Measurements from ENCODE around the gene CNPY4.
"Not testable (repeated sequence)": the region's sequence is repeated elsewhere in the genome, so short reads cannot be mapped to it uniquely, and the experiment has no call there.

The CNPY4 gene

DNA sequence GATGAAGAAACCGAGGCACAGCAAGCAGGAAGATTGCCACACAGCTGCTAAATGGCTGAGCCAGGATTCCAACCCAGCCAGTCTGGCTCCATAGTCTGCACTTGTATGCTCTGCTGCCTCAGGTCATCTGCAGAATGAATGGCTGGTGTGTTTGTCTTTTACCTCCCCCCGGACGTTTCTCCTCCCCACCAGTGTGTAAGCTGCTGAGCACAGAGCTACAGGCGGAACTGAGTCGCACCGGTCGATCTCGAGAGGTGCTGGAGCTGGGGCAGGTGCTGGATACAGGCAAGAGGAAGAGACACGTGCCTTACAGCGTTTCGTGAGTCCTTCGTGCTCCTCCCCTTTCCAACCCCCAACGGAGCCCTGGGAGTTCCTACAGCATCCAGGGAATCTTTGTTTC, 2.6 kb downstream of the CNPY4 start:
- DNase-seq: no peak

GRCh38 chr7:100122568-100122967, 3.1 kb downstream of the CNPY4 start:
- DNase-seq: no peak

DNA sequence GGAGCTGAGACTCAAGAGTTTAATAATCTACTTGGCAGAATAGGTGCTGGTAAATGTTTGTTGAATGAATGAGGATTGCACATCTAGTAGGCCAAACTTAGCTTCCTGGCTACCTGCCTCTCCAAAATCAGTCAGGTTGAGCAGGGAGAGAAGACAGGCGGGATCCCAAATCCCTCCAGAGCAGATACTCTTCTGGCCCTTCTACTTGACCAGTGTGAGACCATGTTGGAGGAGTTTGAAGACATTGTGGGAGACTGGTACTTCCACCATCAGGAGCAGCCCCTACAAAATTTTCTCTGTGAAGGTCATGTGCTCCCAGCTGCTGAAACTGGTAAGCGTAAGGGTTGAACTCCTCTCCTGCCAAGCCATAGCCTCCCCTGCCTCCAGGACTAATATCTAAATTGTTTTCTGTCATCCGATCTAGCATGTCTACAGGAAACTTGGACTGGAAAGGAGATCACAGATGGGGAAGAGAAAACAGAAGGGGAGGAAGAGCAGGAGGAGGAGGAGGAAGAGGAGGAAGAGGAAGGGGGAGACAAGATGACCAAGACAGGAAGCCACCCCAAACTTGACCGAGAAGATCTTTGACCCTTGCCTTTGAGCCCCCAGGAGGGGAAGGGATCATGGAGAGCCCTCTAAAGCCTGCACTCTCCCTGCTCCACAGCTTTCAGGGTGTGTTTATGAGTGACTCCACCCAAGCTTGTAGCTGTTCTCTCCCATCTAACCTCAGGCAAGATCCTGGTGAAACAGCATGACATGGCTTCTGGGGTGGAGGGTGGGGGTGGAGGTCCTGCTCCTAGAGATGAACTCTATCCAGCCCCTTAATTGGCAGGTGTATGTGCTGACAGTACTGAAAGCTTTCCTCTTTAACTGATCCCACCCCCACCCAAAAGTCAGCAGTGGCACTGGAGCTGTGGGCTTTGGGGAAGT, 5.1 kb downstream of the CNPY4 start:
- DNase-seq: no peak

DNA sequence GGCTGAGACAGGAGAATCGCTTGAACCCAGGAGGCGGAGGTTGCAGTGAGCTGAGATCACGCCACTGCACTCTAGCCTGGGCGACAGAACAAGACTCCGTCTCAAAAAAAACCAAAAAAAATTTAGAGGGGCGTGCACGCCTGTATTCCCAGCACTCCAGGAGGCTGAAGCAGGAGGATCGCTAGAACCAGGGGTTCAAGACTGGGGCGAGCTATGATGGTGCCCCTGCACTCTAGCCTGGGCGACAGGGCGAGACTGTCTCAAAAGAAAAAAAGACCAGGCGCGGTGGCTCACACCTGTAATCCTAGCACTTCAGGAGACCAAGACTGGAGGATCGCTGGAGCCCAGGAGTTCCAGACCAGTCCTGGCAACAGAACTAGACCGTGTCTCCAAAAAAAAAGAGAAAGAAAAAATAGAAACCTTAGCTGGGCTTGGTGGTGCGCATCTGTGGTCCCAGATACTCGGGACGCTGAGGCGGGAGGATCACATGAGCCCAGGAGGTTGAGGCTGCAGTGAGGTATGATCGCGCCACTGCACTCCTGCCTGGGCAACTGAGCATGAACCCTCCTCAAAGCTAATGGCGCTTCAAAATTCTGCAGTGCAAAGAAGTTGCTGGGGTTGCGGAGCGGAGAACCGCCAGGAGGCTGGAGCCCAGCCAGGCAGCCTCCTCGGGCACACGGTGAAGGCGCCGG, 7.0 kb downstream of the CNPY4 start:
- DNase-seq: peak; percentile 26

DNA sequence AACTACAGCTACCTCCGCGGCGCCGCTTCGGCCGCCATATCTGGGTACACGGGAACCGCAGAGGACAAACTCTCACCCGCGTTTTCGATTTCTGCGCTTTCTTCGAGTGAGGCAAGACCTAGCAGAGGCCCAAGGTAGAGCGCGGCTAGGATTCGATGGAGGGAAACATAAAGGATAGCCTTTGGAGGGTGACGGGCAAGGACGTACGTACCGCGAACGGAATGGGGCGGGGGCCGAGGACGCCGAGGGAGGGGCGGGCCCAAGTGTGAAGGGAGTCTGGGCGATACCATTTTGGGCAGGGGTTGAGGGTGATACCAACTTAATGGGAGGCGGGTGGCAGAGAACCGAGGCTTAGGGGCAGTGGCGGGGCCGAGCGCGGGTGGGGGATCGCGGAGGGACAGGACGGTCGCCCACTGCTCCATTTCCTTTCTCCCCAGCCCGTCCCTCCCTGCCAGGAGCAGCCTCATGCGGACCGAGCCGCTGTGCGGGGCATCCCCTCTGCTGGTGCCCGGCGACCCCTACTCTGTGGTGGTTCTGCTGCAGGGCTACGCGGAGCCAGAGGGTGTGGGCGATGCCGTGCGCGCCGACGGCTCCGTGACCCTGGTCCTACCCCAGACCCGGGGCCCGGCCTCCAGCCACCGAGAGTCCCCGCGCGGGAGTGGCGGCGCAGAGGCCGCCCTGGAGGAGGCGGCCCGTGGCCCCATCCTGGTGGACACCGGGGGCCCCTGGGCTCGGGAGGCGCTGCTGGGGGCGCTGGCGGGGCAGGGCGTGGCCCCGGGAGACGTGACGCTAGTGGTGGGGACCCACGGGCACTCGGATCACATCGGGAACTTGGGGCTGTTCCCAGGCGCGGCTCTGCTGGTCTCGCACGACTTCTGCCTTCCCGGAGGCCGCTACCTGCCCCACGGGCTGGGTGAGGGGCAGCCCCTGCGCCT, 7.8 kb downstream of the CNPY4 start, which contains the start of gene MBLAC1:
Gene MBLAC1, plus strand, starts transcription at position 37 of the 935 bp plus-strand sequence. Its CDS starts 429 bp downstream, at position 466.
- DNase-seq: peak; percentile 94

DNA sequence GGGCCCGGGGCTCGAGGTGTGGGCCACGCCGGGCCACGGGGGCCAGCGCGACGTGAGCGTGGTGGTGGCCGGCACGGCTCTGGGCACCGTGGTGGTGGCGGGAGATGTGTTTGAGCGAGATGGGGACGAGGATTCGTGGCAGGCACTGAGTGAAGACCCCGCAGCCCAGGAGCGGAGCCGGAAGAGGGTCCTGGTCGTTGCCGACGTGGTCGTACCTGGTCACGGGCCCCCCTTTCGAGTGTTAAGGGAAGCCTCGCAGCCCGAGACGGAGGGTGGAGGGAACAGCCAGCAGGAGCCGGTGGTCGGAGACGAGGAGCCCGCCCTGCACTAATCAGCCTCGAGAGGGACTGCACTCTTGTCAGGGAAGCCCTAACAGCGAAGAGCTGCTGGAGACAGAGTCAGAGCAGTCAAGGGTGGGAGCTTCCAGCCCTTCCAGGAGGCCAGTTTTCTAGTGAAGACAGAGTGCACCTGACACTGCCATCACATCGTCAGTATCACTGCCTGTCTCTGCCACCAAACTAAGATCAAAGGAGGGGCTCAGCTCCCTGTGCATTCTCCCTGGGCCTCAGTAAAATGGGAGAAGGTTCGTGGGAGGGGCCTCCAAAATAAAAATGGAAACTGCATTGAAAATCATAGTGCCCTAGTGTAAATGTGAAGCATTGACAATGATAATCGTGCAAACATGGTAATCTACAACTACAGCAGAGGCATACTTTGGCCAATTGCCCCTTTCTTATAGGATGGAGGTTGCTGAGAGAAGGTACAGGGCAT, 8.6 kb downstream of the CNPY4 start:
- peak; percentile 33 for DNase-seq

GRCh38 chr7:100128637-100128963, 9.2 kb downstream of the CNPY4 start:
- no peak for DNase-seq

DNA sequence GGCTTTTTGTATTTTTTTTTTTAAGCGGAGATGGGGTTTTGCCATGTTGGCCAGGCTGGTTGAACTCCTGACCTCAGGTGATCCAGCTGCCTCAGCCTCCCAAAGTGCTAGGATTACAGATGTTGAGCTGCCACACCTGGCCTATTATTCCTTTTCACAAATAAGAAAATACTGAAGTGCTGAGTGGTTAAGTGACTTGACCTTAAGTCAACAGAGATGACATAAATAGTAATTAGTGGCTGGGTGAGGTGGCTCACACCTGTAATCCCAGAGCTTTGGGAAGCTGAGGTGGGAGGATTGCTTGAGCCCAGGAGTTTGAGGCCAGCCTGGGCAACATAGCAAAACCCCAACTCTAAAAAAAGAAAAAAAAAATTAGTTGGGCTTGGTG, 10.8 kb downstream of the CNPY4 start:
- DNase-seq: not testable (repeated sequence)

GRCh38 chr7:100130608-100131453, 11.4 kb downstream of the CNPY4 start:
- DNase-seq: peak; percentile 87

GRCh38 chr7:100132126-100132525, 12.7 kb downstream of the CNPY4 start:
- no peak for DNase-seq

DNA sequence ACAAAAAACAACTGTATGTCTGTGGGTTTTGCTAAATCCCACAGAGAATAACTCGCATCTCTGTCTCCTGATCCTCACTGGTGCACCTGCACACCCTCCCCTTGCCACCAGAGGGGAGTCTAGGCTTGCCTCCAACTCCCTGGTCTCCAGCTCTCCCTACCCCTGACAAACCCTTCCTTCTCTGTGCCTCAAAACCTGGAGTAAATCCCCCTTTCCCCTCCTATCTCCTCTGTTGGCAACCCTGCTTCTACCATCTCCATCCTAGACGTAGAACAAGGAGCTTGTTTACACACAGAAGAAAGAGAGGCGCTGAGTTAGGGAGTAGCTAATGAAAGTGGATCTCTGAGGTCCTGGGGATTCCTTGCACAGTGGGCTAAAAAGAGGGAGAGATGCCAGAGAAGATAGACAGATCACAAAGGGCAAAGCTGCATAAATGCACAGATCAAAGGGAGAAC, 13.3 kb downstream of the CNPY4 start:
- peak; percentile 78 for DNase-seq

DNA sequence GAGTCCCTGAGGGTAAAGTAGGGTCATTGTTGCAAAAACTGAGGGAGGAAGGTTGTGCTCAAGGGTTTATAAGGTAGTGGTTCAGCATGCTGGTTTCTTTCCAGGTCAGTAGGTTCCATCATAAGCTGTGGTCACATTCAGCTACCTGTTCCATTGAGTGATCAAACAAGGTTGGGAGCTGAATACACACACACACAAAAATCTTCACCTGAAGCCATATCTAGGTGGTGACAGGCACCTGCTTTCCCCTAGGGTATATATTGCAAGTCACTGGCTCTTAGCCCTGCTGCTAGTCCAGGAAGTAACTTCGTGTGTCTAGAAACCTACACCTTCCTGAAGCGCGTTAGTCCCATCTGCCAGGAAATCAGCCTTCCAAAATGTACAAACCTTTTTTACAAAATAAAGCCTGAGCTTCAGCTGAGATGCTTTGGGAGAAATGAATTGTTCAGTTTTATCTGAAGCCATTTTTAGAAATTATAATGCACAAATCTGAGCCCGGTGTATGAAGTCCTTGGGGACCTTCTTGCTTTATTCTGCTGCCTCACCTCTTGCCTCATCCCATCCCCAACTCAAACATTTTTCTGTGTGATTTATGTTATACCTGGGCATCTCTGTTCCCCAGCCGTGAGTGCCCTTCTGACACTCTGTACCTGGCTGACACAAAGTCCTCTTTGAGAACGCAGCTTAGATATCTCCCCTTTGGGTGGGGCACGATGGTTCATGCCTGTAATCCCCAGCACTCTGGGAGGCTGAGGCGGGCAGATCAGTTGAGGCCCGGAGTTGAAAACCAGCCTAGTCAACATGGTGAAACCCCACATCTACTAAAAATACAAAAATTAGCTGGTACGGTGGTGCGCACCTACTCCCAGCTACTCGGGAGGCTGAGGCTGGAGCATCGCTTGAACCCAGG, 18.7 kb downstream of the CNPY4 start:
- DNase-seq: no peak

- DNase-seq: no peak
Measured at GRCh38 chr7:100141555-100141949, 22.1 kb downstream of the CNPY4 start.

GRCh38 chr7:100142461-100142860, 23.0 kb downstream of the CNPY4 start:
- no peak for DNase-seq

- DNase-seq: not testable (repeated sequence)
Measured at GRCh38 chr7:100146350-100146749, 26.9 kb downstream of the CNPY4 start.

- no peak for DNase-seq
Measured at GRCh38 chr7:100147278-100147677, 27.8 kb downstream of the CNPY4 start.

GRCh38 chr7:100148225-100148558, 28.8 kb downstream of the CNPY4 start:
- no peak for DNase-seq

- DNase-seq: peak; percentile 100
Measured at GRCh38 chr7:100148559-100149328, 29.3 kb downstream of the CNPY4 start, which contains the start of gene LAMTOR4. TSS of gene LAMTOR4 (plus strand) at chr7:100148918. CDS start at chr7:100148973, 55 bp downstream.

DNA sequence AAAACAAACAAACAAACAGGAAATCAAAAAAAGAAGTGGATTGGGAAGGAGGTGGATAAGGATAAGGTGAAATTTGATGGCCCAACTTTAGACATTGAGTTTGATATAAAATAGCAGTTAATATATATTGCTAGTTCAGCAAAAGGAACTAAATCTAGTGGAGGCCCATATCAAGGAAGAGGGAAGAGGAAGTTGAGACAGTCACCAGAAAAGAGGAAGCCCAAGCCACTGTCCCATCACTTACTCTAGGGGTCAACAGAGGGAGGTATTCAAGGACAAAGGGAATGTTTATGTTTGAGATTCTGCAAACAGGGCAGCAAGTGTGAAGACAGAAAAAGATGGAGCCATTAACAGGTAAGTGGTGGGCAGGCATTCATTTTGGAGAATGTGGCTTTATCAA, 33.0 kb downstream of the CNPY4 start:
- DNase-seq: no peak
